ENCODE data around the gene HOGA1. TPM values are rescaled to one million over a fixed set of nuclear protein-coding genes. Genes with fewer than 3 reads are reported as not detected.

HOGA1 gene
- polyA plus RNA-seq, 1 of the 3 experiments (the other 2 are of a cell fraction) = 2.9 TPM

- no peaks in the 10 kb centered on the region for H3K36me3 ChIP-seq (replicated peaks in 1 of 2; ENCODE audit: control insufficient read depth in 1 of 2, insufficient read depth in 2 of 2, low read length in 1 of 2)
- no peak overlapping the region for H3K4me3 ChIP-seq (ENCODE audit: low read depth in 2 of 2, low read length in 1 of 2)
- peaks cover 0 to 4% of the 10 kb centered on the region in 2 experiments; a peak in 2 of 4 replicates for H3K4me1 ChIP-seq (ENCODE audit: control insufficient read depth in 1 of 2, insufficient read depth in 2 of 2, low read depth in 1 of 2, low read length in 1 of 2)
- WGBS (ENCODE audit: low lambda C conversion rate) = 79% methylated on average over 4 of the region's 4 CpGs
- no peak overlapping the region for H3K27ac ChIP-seq (ENCODE audit: low read depth in 2 of 2, low read length in 1 of 2)
- DNase-seq = no peak
- H3K9me2 ChIP-seq = no peaks in the 10 kb centered on the region
- CTCF ChIA-PET = interaction anchor here (1.0 kb wide), 1 partner anchor 50 kb away, joined by 3 read pairs; no protein-coding TSS in a partner anchor
- H3F3A ChIP-seq (replicated peaks; ENCODE audit: insufficient read depth) = peaks cover 6% of the 10 kb centered on the region
- H2AFZ ChIP-seq (ENCODE audit: low read depth) = no peak overlapping the region
- no peaks in the 10 kb centered on the region for H4K20me1 ChIP-seq (ENCODE audit: insufficient read depth)
- H3K9me3 ChIP-seq = no peaks in the 10 kb centered on the region
- no peaks in the 10 kb centered on the region for H3K27me3 ChIP-seq (ENCODE audit: insufficient read depth)
- no peak for TF ChIP-seq REST (IDR thresholded peaks at IDR 0.05; ENCODE audit: low read depth, low read length)
- no peak for TF ChIP-seq RAD21 (IDR thresholded peaks at IDR 0.05; ENCODE audit: low read length)
- TF ChIP-seq FOSL2 (IDR thresholded peaks at IDR 0.05; ENCODE audit: borderline replicate concordance, low read depth) = no peak
- TF ChIP-seq FOXJ3 (CRISPR knock-in tag; IDR thresholded peaks at IDR 0.05) = no peak
- TF ChIP-seq, protein P1, sequence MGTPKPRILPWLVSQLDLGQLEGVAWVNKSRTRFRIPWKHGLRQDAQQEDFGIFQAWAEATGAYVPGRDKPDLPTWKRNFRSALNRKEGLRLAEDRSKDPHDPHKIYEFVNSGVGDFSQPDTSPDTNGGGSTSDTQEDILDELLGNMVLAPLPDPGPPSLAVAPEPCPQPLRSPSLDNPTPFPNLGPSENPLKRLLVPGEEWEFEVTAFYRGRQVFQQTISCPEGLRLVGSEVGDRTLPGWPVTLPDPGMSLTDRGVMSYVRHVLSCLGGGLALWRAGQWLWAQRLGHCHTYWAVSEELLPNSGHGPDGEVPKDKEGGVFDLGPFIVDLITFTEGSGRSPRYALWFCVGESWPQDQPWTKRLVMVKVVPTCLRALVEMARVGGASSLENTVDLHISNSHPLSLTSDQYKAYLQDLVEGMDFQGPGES (IDR thresholded peaks at IDR 0.05; ENCODE audit: low read depth, low read length) = no peak
- no peak for TF ChIP-seq GABPA (IDR thresholded peaks at IDR 0.05; ENCODE audit: low read depth)
- no peak for TF ChIP-seq CHD2 (IDR thresholded peaks at IDR 0.05; ENCODE audit: low read length, partially characterized antibody)
- TF ChIP-seq MEF2A (IDR thresholded peaks at IDR 0.05; ENCODE audit: borderline replicate concordance, low read depth) = no peak
- TF ChIP-seq RFX5 (IDR thresholded peaks at IDR 0.05; ENCODE audit: low read length) = no peak
- no peak for TF ChIP-seq USF1 (IDR thresholded peaks at IDR 0.05; ENCODE audit: borderline replicate concordance, low read depth)
- no peak overlapping the region for H3K9ac ChIP-seq
- no peak overlapping the region for H3K4me2 ChIP-seq
- POLR2A ChIA-PET = interaction anchor here (0.9 kb wide), 1 partner anchor 12 kb away, joined by 3 read pairs; the partner anchor contains the start of gene PI4K2A
- peaks cover 14% of the 10 kb centered on the region for H3K79me2 ChIP-seq (ENCODE audit: insufficient read depth)
Measured at GRCh38 chr10:97627731-97628130, 43.5 kb downstream of the HOGA1 start.

DNA sequence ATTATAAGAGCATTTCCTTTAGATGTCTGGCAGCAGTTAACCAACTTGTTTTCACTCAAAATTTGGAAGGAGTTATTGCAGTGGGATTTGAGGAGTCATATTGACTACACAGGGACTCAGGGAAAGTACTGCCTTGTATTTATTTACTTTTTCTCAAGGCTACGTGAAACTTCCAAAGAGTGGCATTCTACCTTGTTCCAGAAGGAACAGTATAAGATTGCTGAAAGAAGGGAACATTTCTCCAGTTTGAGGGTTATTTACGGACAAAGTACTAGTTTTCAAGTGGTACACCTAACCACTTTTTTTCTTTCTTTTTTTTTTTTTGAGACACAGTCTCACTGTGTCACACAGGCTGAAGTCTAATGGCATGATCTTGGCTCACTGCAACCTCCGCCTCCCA, 44.0 kb downstream of the HOGA1 start:
- no peak overlapping the region for H3K9ac ChIP-seq
- WGBS (ENCODE audit: low lambda C conversion rate) = 95% methylated on average over 3 of the region's 3 CpGs
- no peak overlapping the region for H3K27ac ChIP-seq (ENCODE audit: low read depth in 2 of 2, low read length in 1 of 2)
- no peaks in the 10 kb centered on the region for H3K9me3 ChIP-seq
- H3K4me3 ChIP-seq (ENCODE audit: low read depth in 2 of 2, low read length in 1 of 2) = no peak overlapping the region
- peaks cover 6% of the 10 kb centered on the region for H3F3A ChIP-seq (replicated peaks; ENCODE audit: insufficient read depth)
- POLR2A ChIA-PET = interaction anchor here (0.9 kb wide), 1 partner anchor 12 kb away, joined by 3 read pairs; the partner anchor contains the start of gene PI4K2A
- H2AFZ ChIP-seq (ENCODE audit: low read depth) = no peak overlapping the region
- H3K79me2 ChIP-seq (ENCODE audit: insufficient read depth) = peaks cover 17% of the 10 kb centered on the region
- TF ChIP-seq MXI1 (IDR thresholded peaks at IDR 0.05; ENCODE audit: low read depth, low read length) = no peak
- no peak for TF ChIP-seq SIN3A (IDR thresholded peaks at IDR 0.05; ENCODE audit: borderline replicate concordance, low read depth, low read length)
- TF ChIP-seq, protein P2, sequence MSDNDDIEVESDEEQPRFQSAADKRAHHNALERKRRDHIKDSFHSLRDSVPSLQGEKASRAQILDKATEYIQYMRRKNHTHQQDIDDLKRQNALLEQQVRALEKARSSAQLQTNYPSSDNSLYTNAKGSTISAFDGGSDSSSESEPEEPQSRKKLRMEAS (IDR thresholded peaks at IDR 0.05; ENCODE audit: low read depth) = no peak
- TF ChIP-seq MEF2A (IDR thresholded peaks at IDR 0.05; ENCODE audit: borderline replicate concordance, low read depth) = no peak
- no peak for TF ChIP-seq GABPA (IDR thresholded peaks at IDR 0.05; ENCODE audit: low read depth)
- TF ChIP-seq SMC3 (IDR thresholded peaks at IDR 0.05; ENCODE audit: low read depth, low read length) = no peak
- TF ChIP-seq FOSL2 (IDR thresholded peaks at IDR 0.05; ENCODE audit: borderline replicate concordance, low read depth) = no peak
- TF ChIP-seq REST (IDR thresholded peaks at IDR 0.05; ENCODE audit: low read depth, low read length) = no peak
- TF ChIP-seq JUND (IDR thresholded peaks at IDR 0.05) = no peak
- TF ChIP-seq CHD2 (IDR thresholded peaks at IDR 0.05; ENCODE audit: low read length, partially characterized antibody) = no peak
- DNase-seq = no peak
- no peaks in the 10 kb centered on the region for H3K27me3 ChIP-seq (ENCODE audit: insufficient read depth)
- CTCF ChIA-PET = interaction anchor here (0.8 to 1.0 kb wide), 2 partner anchors 49 to 75 kb away, joined by 3 read pairs; no protein-coding TSS in a partner anchor
- H3K36me3 ChIP-seq (replicated peaks in 1 of 2; ENCODE audit: control insufficient read depth in 1 of 2, insufficient read depth in 2 of 2, low read length in 1 of 2) = no peaks in the 10 kb centered on the region
- no peak overlapping the region for H3K4me2 ChIP-seq
- H4K20me1 ChIP-seq (ENCODE audit: insufficient read depth) = no peaks in the 10 kb centered on the region
- no peaks in the 10 kb centered on the region for H3K9me2 ChIP-seq
- H3K4me1 ChIP-seq (ENCODE audit: control insufficient read depth in 1 of 2, insufficient read depth in 2 of 2, low read depth in 1 of 2, low read length in 1 of 2) = peaks cover 0 to 4% of the 10 kb centered on the region in 2 experiments; a peak in 2 of 4 replicates
